Heart left ventricle (tissue), 16 donors: ENCODE measurements around the gene ERBB4. TPM values are rescaled to one million over a fixed set of nuclear protein-coding genes. Genes with fewer than 3 reads are reported as not detected.

Experiments used
- ATAC-seq, 4 donors: fragments of 200-7000 bp; cut with Tn5 transposase; one replicate each; pipeline ENCODE4 v1.9.1; 2020 to 2022; ENCODE audit warnings: moderate library complexity in 4 of 4, mild to moderate bottlenecking in 3 of 4, moderate number of reproducible peaks in 1 of 4
- DNase-seq, 5 donors: peaks; one replicate each; pipeline ENCODE4 v3.0.0-alpha.2; 2020
- H3K27ac ChIP-seq, 12 donors: fragments of 200-600 bp; sonication (generic) in 4 of 12; one replicate each; pipeline versions ENCODE4 v1.5.0 to v1.8.0; 2016 to 2022; ENCODE audit warnings: mild to moderate bottlenecking in 2 of 12
- H3K27me3 ChIP-seq, 9 donors: fragments of 200-600 bp; sonication (generic) in 2 of 9; one replicate each; pipeline versions ENCODE4 v1.5.1 to v1.8.0; 2016 to 2022; ENCODE audit warnings: mild to moderate bottlenecking in 3 of 9
- H3K36me3 ChIP-seq, 9 donors: fragments of 200-600 bp; sonication (generic) in 2 of 9; one replicate each; pipeline versions ENCODE4 v1.5.0 to v1.8.0; 2018 to 2022; ENCODE audit warnings: mild to moderate bottlenecking in 2 of 9
- H3K4me1 ChIP-seq, 12 donors: fragments of 200-600 bp; sonication (generic) in 4 of 12; one replicate each; pipeline versions ENCODE4 v1.5.0 to v1.8.0; 2016 to 2022; ENCODE audit warnings: mild to moderate bottlenecking in 3 of 12
- H3K4me3 ChIP-seq, 12 donors: fragments of 200-600 bp; sonication (generic) in 4 of 12; one replicate each; pipeline versions ENCODE4 v1.5.0 to v1.8.0; 2017 to 2022; ENCODE audit warnings: mild to moderate bottlenecking in 9 of 12, moderate library complexity in 4 of 12
- H3K9me3 ChIP-seq, 12 donors: fragments of 200-600 bp; sonication (generic) in 4 of 12; one replicate each; pipeline versions ENCODE4 v1.5.0 to v1.8.0; 2016 to 2022; ENCODE audit warnings: mild to moderate bottlenecking in 1 of 12
- CTCF ChIP-seq, 12 donors: fragments of 200-600 bp; sonication (generic) in 4 of 12; IDR thresholded peaks; one replicate each; pipeline versions ENCODE4 v1.5.0 to v1.8.0; 2018 to 2022; ENCODE audit warnings: antibody characterized with exemption in 12 of 12, mild to moderate bottlenecking in 5 of 12
- POLR2A ChIP-seq, 2 donors: fragments of 450-650 bp; IDR thresholded peaks; one replicate each; pipeline ENCODE4 v1.6.1; 2017; ENCODE audit warnings: antibody characterized with exemption in 2 of 2, mild to moderate bottlenecking in 2 of 2, moderate library complexity in 2 of 2
- WGBS, 4 donors: extraction: QIAGEN DNeasy Blood & Tissue Kit in 2 of 4; methylation state at CpG; one replicate each; pipeline versions ENCODE4 v1.1.5 to v1.1.7; 2013 to 2018; 5-methylcytosine and 5-hydroxymethylcytosine counted together
- intact Hi-C, 10 donors: fragments of 100-400 bp; cut with DNase I; formaldehyde crosslinking; loops; one replicate each; pipeline versions ENCODE4 v1.11.1 to v1.14.2; 2022
- polyA plus RNA-seq, 2 donors: library from polyadenylated mRNA; stranded (reverse); fragments of 200-250 nt; gene quantifications; one replicate each; pipeline ENCODE4 v1.2.3, GENCODE V29; 2013
- total RNA-seq, 9 donors: library from RNA; depleted of rRNA in 2 of 9; stranded (reverse); fragments of >200 nt in 2 of 9; fragmentation: NEBNext Ultra II Directional in 3 of 9; extraction: Animal tissue kit (Norgen Biotek cat#: 25700) in 3 of 9; gene quantifications; one replicate each; pipeline versions ENCODE4 v1.1.0 to v1.2.4, GENCODE V29; 2016 to 2023
- donor health status: ischemic (EF 13 %, LVEDD 7.1; RV severe dilation, severe dysfunction).
- donor health status: healthy with polysubstance abuse.
- donor health status: DM: no; HTN: yes; CAD: no.
- donor health status: DM: no; HTN: no; CAD: no.
- donor health status: ischemic (EF 25% LVEDD 6.9; RV normal size, moderate dysfunction).
- donor health status: ischemic (EF 25% LVEDD 5.7; RV mildly dilated, moderate dysfunction).
- donor health status: healthy.
- donor health status: DM: yes; HTN: yes; CAD: no.
- donor health status: ischemic (EF 35%, LVEDD 5.7; RV mildly dilated, moderate dysfunction).
- donor health status: nonischemic (EF 11% LVEDD 7.7; RV severe dilation, severe dysfunction).
- donor health status: DM: yes; HTN: yes; CAD: no.
- donor health status: PGD.
- donor health status: ischemic (EF 29% LVEDD 5.4; RV normal size, mild dysfunction).
- donor health status: nonischemic (EF 23%, LVEDD 6.1; RV moderate dilation, normal function).

The ERBB4 gene
- total and polyA plus RNA-seq, 11 donors, result 1.3 to 29.5 (median 11.7) TPM

- H3K27me3 ChIP-seq, result no peaks in the 10 kb centered on the region
- WGBS, 4 donors, result 34 to 67% (median 52%) methylated on average over 3 of the region's 3 CpGs
- intact Hi-C loops, result no loop called here
These were observed 702.2 kb downstream of the ERBB4 start for GRCh38 chr2:211836409-211836808.

GRCh38 chr2:211835695-211836094 is 702.9 kb downstream of the ERBB4 start:
- 70 to 80% (median 76%) methylated on average over 2 of the region's 2 CpGs for WGBS, 4 donors
- TF ChIP-seq CTCF (IDR thresholded peaks at IDR 0.05), result no peak
- TF ChIP-seq POLR2A (IDR thresholded peaks at IDR 0.05), result no peak
- ATAC-seq, result no peak
- Histone ChIP-seq H3K27ac (no peak overlapping the region), H3K27me3 (no peaks in the 10 kb centered on the region), H3K4me3 (no peak overlapping the region), H3K9me3 (no peaks in the 10 kb centered on the region), H3K36me3 (no peaks in the 10 kb centered on the region), H3K4me1 (no peaks in the 10 kb centered on the region)
- intact Hi-C loops, result no loop called here
- no peak for DNase-seq

More at GRCh38 chr2:211836409-211836808, 702.2 kb downstream of the ERBB4 start:
- Histone ChIP-seq H3K4me3 (no peak overlapping the region), H3K9me3 (no peaks in the 10 kb centered on the region), H3K27ac (no peak overlapping the region), H3K36me3 (no peaks in the 10 kb centered on the region), H3K4me1 (no peaks in the 10 kb centered on the region)
- ATAC-seq, result no peak
- TF ChIP-seq POLR2A (IDR thresholded peaks at IDR 0.05) (no peak), CTCF (IDR thresholded peaks at IDR 0.05) (no peak)
- no peak for DNase-seq

- Histone ChIP-seq H3K4me1 (no peaks in the 10 kb centered on the region), H3K36me3 (no peaks in the 10 kb centered on the region), H3K4me3 (no peak overlapping the region), H3K27ac (no peak overlapping the region), H3K27me3 (no peaks in the 10 kb centered on the region), H3K9me3 (no peaks in the 10 kb centered on the region)
- no peak for TF ChIP-seq CTCF (IDR thresholded peaks at IDR 0.05)
- TF ChIP-seq POLR2A (IDR thresholded peaks at IDR 0.05), result no peak
- no peak for DNase-seq
- 75 to 87% (median 79%) methylated on average over 4 of the region's 4 CpGs for WGBS, 4 donors
- intact Hi-C loops, result no loop called here
- ATAC-seq, result no peak
These were observed 704.9 kb downstream of the ERBB4 start for GRCh38 chr2:211833582-211834279.

GRCh38 chr2:211829725-211830124 is 708.9 kb downstream of the ERBB4 start:
- no peaks in the 10 kb centered on the region for H3K9me3 ChIP-seq
- no peak overlapping the region for H3K27ac ChIP-seq
- TF ChIP-seq POLR2A (IDR thresholded peaks at IDR 0.05) (no peak), CTCF (IDR thresholded peaks at IDR 0.05) (no peak)
- H3K36me3 ChIP-seq, result no peaks in the 10 kb centered on the region
- intact Hi-C loops, result no loop called here
- H3K27me3 ChIP-seq, result no peaks in the 10 kb centered on the region
- DNase-seq (no peak), ATAC-seq (no peak)
- 71 to 86% (median 76%) methylated on average over 3 of the region's 3 CpGs for WGBS, 4 donors
- H3K4me1 ChIP-seq, result no peaks in the 10 kb centered on the region
- no peak overlapping the region for H3K4me3 ChIP-seq
